Stomach (tissue), 4 donors: ENCODE measurements around the gene LRRC8C.

ENCODE experiments used
- CTCF ChIP-seq, 7 experiments: fragments of 450-650 bp in 4 of 7; fragments of 200-600 bp in 3 of 7; sonication (generic) in 3 of 7; IDR thresholded peaks; one replicate each; pipeline ENCODE4 v1.5.1; 2016 to 2019; ENCODE audit warnings: antibody characterized with exemption in 7 of 7, control low read depth in 2 of 7, mild to moderate bottlenecking in 1 of 7
- POLR2A ChIP-seq, 4 donors: fragments of 450-650 bp; IDR thresholded peaks; one replicate each; pipeline ENCODE4 v1.6.1; 2016; ENCODE audit warnings: antibody characterized with exemption in 4 of 4, control low read depth in 2 of 4, mild to moderate bottlenecking in 1 of 4, moderate library complexity in 1 of 4

GRCh38 chr1:89724369-89725010 is 91.6 kb downstream of the LRRC8C start:
- no peak for TF ChIP-seq POLR2A (IDR thresholded peaks at IDR 0.05)
- TF ChIP-seq CTCF (IDR thresholded peaks at IDR 0.05): no peak
